MM.1S (cell line): ENCODE measurements around the gene COX5A.

ENCODE experiments used
- EZH2phosphoT487 ChIP-seq: fragments of 300-600 bp; sonication (generic); IDR thresholded peaks from 2 replicates; pipeline ENCODE4 v1.6.1; 2018; ENCODE audit warnings: antibody characterized with exemption, low read length
- TF ChIP-seq, protein P1 (sequence below): fragments of 300-600 bp; sonication (generic); IDR thresholded peaks from 2 replicates; pipeline ENCODE4 v1.5.1; 2016; ENCODE audit warnings: antibody characterized with exemption, low read length, mixed read lengths

DNA sequence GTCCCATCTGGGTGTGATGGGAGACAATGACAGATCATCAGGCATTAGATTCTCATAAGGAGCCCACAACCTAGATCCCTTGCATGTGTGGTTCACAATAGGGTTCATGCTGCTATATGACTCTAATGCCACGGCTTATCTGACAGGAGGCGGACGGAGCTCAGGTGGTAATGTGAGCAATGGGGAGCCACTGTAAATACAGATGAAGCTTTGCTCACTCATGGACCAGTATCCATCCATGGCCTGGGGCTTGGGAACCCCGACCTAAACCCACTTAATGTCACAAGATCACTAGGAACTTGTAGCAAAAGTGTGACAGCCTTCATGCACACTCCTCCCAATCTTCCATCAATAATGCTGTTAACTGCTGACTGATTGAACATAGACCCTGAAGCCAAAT is 29.2 kb downstream of the COX5A start:
- TF ChIP-seq, protein P1, sequence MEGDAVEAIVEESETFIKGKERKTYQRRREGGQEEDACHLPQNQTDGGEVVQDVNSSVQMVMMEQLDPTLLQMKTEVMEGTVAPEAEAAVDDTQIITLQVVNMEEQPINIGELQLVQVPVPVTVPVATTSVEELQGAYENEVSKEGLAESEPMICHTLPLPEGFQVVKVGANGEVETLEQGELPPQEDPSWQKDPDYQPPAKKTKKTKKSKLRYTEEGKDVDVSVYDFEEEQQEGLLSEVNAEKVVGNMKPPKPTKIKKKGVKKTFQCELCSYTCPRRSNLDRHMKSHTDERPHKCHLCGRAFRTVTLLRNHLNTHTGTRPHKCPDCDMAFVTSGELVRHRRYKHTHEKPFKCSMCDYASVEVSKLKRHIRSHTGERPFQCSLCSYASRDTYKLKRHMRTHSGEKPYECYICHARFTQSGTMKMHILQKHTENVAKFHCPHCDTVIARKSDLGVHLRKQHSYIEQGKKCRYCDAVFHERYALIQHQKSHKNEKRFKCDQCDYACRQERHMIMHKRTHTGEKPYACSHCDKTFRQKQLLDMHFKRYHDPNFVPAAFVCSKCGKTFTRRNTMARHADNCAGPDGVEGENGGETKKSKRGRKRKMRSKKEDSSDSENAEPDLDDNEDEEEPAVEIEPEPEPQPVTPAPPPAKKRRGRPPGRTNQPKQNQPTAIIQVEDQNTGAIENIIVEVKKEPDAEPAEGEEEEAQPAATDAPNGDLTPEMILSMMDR = no peak
- no peak for TF ChIP-seq EZH2phosphoT487
